OCI-LY7 (cell line): Measurements from ENCODE around the gene WBP11.

Source experiments
- EZH2phosphoT487 ChIP-seq: fragments of 200-600 bp; sonication (generic); IDR thresholded peaks from 2 replicates; pipeline ENCODE4 v1.6.1; 2018; ENCODE audit warnings: low read depth, borderline replicate concordance, mild to moderate bottlenecking, mixed run types, antibody characterized with exemption, low read length, moderate library complexity, mixed read lengths
- TF ChIP-seq, protein P1 (sequence below): fragments of 200-600 bp; sonication (generic); conservative IDR thresholded peaks from 2 replicates; pipeline ENCODE4 v1.5.1; 2014; ENCODE audit warnings: mild to moderate bottlenecking, antibody characterized with exemption, low read length, moderate library complexity, mixed read lengths

DNA sequence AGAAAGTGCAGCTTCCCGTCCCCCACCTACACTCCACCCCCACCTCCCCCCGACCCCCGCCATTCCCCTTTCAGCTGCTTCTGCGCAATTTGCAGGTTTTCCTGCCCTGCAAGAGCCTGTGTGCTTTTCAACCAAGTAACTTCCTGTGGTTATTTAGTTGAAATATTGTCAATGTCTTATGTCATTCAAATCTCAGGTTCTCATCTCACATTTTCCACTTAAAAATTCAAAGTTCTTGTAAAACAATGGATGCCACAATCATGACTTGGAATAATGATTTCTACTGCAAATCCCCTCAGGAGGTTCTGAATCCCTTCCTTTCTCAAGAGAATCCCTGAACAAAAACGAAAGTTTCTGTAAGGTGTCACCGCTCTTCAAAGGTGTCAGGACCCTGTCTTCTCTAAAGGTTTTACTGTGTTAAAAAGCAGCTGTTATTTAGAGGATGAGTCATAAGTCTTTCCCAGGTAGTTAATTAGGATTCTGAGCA lies 31.6 kb downstream of the WBP11 start:
- TF ChIP-seq, protein P1, sequence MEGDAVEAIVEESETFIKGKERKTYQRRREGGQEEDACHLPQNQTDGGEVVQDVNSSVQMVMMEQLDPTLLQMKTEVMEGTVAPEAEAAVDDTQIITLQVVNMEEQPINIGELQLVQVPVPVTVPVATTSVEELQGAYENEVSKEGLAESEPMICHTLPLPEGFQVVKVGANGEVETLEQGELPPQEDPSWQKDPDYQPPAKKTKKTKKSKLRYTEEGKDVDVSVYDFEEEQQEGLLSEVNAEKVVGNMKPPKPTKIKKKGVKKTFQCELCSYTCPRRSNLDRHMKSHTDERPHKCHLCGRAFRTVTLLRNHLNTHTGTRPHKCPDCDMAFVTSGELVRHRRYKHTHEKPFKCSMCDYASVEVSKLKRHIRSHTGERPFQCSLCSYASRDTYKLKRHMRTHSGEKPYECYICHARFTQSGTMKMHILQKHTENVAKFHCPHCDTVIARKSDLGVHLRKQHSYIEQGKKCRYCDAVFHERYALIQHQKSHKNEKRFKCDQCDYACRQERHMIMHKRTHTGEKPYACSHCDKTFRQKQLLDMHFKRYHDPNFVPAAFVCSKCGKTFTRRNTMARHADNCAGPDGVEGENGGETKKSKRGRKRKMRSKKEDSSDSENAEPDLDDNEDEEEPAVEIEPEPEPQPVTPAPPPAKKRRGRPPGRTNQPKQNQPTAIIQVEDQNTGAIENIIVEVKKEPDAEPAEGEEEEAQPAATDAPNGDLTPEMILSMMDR = no peak
- no peak for TF ChIP-seq EZH2phosphoT487
